HG03575 (cell line): ENCODE measurements around the gene VEZF1.
"Not testable (repeated sequence)": the region's sequence is repeated elsewhere in the genome, so short reads cannot be mapped to it uniquely, and the experiment has no call there.

Source experiments
- ATAC-seq: cut with Tn5 transposase; IDR thresholded peaks from one replicate; pipeline ENCODE4 v1.9.1; 2021; ENCODE audit not compliant: unreplicated experiment, insufficient number of reproducible peaks, low FRiP score; ENCODE audit errors: extremely low read depth

VEZF1 gene

GRCh38 chr17:57980522-57980921 is 7.5 kb downstream of the VEZF1 start:
- ATAC-seq = no peak

GRCh38 chr17:57979076-57979475 is 9.0 kb downstream of the VEZF1 start:
- no peak for ATAC-seq

GRCh38 chr17:57976594-57976993 is 11.5 kb downstream of the VEZF1 start:
- no peak for ATAC-seq

GRCh38 chr17:57975044-57975443 is 13.0 kb downstream of the VEZF1 start:
- no peak for ATAC-seq

- ATAC-seq = not testable (repeated sequence)
Measured at GRCh38 chr17:57974053-57974824, 13.8 kb downstream of the VEZF1 start.

- ATAC-seq = no peak
Measured at GRCh38 chr17:57972151-57972550, 15.9 kb downstream of the VEZF1 start.

- no peak for ATAC-seq
Measured at GRCh38 chr17:57971572-57971971, 16.5 kb downstream of the VEZF1 start.

- no peak for ATAC-seq
Measured at GRCh38 chr17:57970710-57971109, 17.3 kb downstream of the VEZF1 start.

GRCh38 chr17:57968456-57968855 is 19.6 kb downstream of the VEZF1 start:
- ATAC-seq = no peak

GRCh38 chr17:57966875-57967274 is 21.2 kb downstream of the VEZF1 start:
- ATAC-seq = no peak

- ATAC-seq = no peak
Measured at GRCh38 chr17:57966246-57966645, 21.8 kb downstream of the VEZF1 start.

GRCh38 chr17:57965521-57966160 is 22.4 kb downstream of the VEZF1 start:
- ATAC-seq = no peak

- no peak for ATAC-seq
Measured at GRCh38 chr17:57963149-57963511, 24.9 kb downstream of the VEZF1 start.

- ATAC-seq = no peak
Measured at GRCh38 chr17:57962279-57963148, 25.5 kb downstream of the VEZF1 start.

- no peak for ATAC-seq
Measured at GRCh38 chr17:57959929-57960328, 28.1 kb downstream of the VEZF1 start.

GRCh38 chr17:57958391-57958790 is 29.7 kb downstream of the VEZF1 start:
- not testable (repeated sequence) for ATAC-seq

GRCh38 chr17:57957886-57958285 is 30.2 kb downstream of the VEZF1 start:
- no peak for ATAC-seq

- no peak for ATAC-seq
Measured at GRCh38 chr17:57957120-57957850, 30.8 kb downstream of the VEZF1 start.
